CD4-positive, alpha-beta T cell (primary cell): ENCODE measurements around the gene ISCA2. TPM values are rescaled to one million over a fixed set of nuclear protein-coding genes. Genes with fewer than 3 reads are reported as not detected.

Source experiments
- ATAC-seq: fragments of 200-7000 bp; cut with Tn5 transposase; one replicate; pipeline ENCODE4 v1.10.0; 2022; ENCODE audit warnings: mild to moderate bottlenecking; ENCODE audit not compliant: poor library complexity
- CTCF ChIA-PET: fragments of 350-600 bp; sonication (Branson Sonifier 250); formaldehyde crosslinking; loops from one replicate; lab custom pipeline; 2021; ENCODE audit warnings: antibody characterized with exemption, inconsistent platforms; lab: Charles Lee
- POLR2A ChIA-PET: fragments of 350-600 bp; sonication (Branson Sonifier 250); formaldehyde crosslinking; loops from one replicate; lab custom pipeline; 2021; ENCODE audit warnings: antibody characterized with exemption, inconsistent platforms; lab: Charles Lee
- DNase-seq, 14 experiments: peaks; one replicate each; pipeline ENCODE4 v3.0.0-alpha.2; 2013 to 2020; ENCODE audit warnings: mixed read lengths in 2 of 14
- H3K27ac ChIP-seq, 2 donors: one replicate each; pipeline versions ENCODE4 v1.5.1 to v1.7.0; 2013; ENCODE audit warnings: low read length in 2 of 2, low read depth in 1 of 2, mild to moderate bottlenecking in 1 of 2
- H3K27me3 ChIP-seq, 2 experiments: 1 replicate in 1 of 2; 2 replicates in 1 of 2; pipeline versions ENCODE4 v1.6.1 to v1.7.0; 2013; ENCODE audit warnings: low read length in 2 of 2, control low read depth in 1 of 2, mild to moderate bottlenecking in 1 of 2, moderate library complexity in 1 of 2; ENCODE audit not compliant: insufficient read depth in 2 of 2, control insufficient read depth in 1 of 2
- H3K36me3 ChIP-seq: one replicate; pipeline ENCODE4 v1.6.1; 2013; ENCODE audit warnings: low read length, control low read depth; ENCODE audit not compliant: insufficient read depth
- H3K4me1 ChIP-seq: one replicate; pipeline ENCODE4 v1.6.1; 2013; ENCODE audit warnings: low read length, control low read depth; ENCODE audit not compliant: insufficient read depth
- H3K4me3 ChIP-seq: one replicate; pipeline ENCODE4 v1.5.1; 2013; ENCODE audit warnings: mild to moderate bottlenecking, low read length, moderate library complexity
- H3K9me3 ChIP-seq, 2 experiments: 1 replicate in 1 of 2; 2 replicates in 1 of 2; pipeline versions ENCODE4 v1.6.1 to v1.7.0; 2013; ENCODE audit warnings: low read length in 2 of 2, mild to moderate bottlenecking in 2 of 2, control low read depth in 1 of 2, moderate library complexity in 1 of 2; ENCODE audit not compliant: control insufficient read depth in 1 of 2, insufficient read depth in 1 of 2
- H3K27ac Mint-ChIP-seq: one replicate; pipeline ENCODE4 v1.8.0; 2020; ENCODE audit warnings: mixed read lengths
- H3K27me3 Mint-ChIP-seq: one replicate; pipeline ENCODE4 v1.8.0; 2021; ENCODE audit warnings: mixed read lengths
- H3K36me3 Mint-ChIP-seq: one replicate; pipeline ENCODE4 v1.8.0; 2021; ENCODE audit warnings: low read depth, mixed read lengths
- H3K4me1 Mint-ChIP-seq: one replicate; pipeline ENCODE4 v1.8.0; 2021; ENCODE audit warnings: low read depth, mixed read lengths
- H3K4me3 Mint-ChIP-seq: one replicate; pipeline ENCODE4 v1.8.0; 2020; ENCODE audit warnings: mild to moderate bottlenecking, mixed read lengths
- H3K9me3 Mint-ChIP-seq: one replicate; pipeline ENCODE4 v1.8.0; 2020; ENCODE audit warnings: mixed read lengths
- intact Hi-C, 2 experiments: fragments of 100-400 bp; cut with DNase I in 1 of 2; cut with micrococcal nuclease in 1 of 2; formaldehyde crosslinking; loops; one replicate each; pipeline versions ENCODE4 v1.15.1 to v1.9.0; 2023 to 2025; cut with DNase I, micrococcal nuclease
- total RNA-seq, 174 experiments: library from RNA in 2 of 174; stranded (reverse) in 2 of 174; gene quantifications; one replicate each; pipeline ENCODE4 v1.2.3 and lab custom pipeline; 2021 to 2026
- TF ChIP-seq, protein P1 (sequence below): fragments of 200-600 bp; IDR thresholded peaks from one replicate; pipeline ENCODE4 v1.8.0; 2022; ENCODE audit warnings: antibody characterized with exemption, mild to moderate bottlenecking

The ISCA2 gene
- total RNA-seq, 2 experiments from 2014 or later: 22.5 to 23.7 TPM

DNA sequence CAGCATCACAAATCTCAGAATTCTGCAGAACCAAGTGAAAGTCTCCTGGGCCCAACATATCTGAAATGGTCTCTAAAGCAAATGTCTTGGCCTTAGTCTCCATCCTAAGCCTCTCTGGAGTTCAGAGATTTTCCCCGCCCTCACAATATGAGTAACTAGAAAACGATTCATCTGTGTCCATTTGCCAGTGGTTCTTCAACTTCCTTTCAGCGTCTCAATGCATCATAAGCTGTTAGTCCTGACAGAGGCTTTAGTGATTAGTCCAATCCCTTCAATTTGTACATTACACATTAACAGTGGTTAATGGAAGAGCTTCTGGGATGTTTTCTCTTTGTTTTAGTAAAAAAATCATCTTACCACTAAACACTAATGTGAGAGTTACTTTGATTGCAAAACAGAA, 17.9 kb upstream of the ISCA2 start:
- CTCF ChIA-PET: no interaction called here
- no peaks in the 10 kb centered on the region for H3K27me3 Mint-ChIP-seq

DNA sequence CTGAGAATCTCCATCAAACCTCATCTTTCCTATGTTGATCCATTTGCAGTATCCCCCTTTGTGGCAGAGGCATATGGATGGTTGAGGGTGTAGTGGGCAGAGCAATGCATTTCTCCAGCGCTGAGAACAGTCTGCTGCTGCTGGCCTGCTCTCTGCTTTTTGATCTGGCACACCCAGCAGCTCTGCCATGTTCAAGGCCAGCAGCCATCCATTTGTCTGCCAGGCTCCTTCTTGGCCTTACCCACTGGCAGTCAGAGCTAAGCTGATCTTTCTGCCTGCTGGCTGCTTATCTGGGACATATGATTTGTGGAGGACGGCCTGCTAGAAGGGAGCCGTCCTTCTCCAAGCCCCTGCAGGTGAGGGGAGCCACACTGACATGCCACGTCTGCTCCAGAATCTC, 17.5 kb upstream of the ISCA2 start:
- Mint-ChIP-seq H3K4me1 (no peaks in the 10 kb centered on the region), H3K9me3 (no peaks in the 10 kb centered on the region), H3K27ac (no peak overlapping the region), H3K4me3 (no peak overlapping the region), H3K27me3 (no peaks in the 10 kb centered on the region), H3K36me3 (peaks cover 43% of the 10 kb centered on the region)
- intact Hi-C loops: no loop called here
- Histone ChIP-seq H3K27me3 (no peaks in the 10 kb centered on the region), H3K4me3 (no peak overlapping the region), H3K4me1 (no peaks in the 10 kb centered on the region), H3K9me3 (no peaks in the 10 kb centered on the region), H3K36me3 (peaks cover 20% of the 10 kb centered on the region), H3K27ac (no peak overlapping the region)
- CTCF ChIA-PET: no interaction called here
- TF ChIP-seq, protein P1, sequence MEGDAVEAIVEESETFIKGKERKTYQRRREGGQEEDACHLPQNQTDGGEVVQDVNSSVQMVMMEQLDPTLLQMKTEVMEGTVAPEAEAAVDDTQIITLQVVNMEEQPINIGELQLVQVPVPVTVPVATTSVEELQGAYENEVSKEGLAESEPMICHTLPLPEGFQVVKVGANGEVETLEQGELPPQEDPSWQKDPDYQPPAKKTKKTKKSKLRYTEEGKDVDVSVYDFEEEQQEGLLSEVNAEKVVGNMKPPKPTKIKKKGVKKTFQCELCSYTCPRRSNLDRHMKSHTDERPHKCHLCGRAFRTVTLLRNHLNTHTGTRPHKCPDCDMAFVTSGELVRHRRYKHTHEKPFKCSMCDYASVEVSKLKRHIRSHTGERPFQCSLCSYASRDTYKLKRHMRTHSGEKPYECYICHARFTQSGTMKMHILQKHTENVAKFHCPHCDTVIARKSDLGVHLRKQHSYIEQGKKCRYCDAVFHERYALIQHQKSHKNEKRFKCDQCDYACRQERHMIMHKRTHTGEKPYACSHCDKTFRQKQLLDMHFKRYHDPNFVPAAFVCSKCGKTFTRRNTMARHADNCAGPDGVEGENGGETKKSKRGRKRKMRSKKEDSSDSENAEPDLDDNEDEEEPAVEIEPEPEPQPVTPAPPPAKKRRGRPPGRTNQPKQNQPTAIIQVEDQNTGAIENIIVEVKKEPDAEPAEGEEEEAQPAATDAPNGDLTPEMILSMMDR: no peak
- POLR2A ChIA-PET: no interaction called here
- ATAC-seq: no peak
- DNase-seq: no peak

More for the DNA sequence above, 17.9 kb upstream of the ISCA2 start:
- POLR2A ChIA-PET: no interaction called here
- TF ChIP-seq, protein P1: no peak
- ATAC-seq (no peak), DNase-seq (no peak)
- H3K4me1 ChIP-seq: no peaks in the 10 kb centered on the region
- Mint-ChIP-seq H3K9me3 (no peaks in the 10 kb centered on the region), H3K36me3 (peaks cover 39% of the 10 kb centered on the region), H3K4me3 (no peak overlapping the region), H3K4me1 (no peaks in the 10 kb centered on the region), H3K27ac (no peak overlapping the region)
- H3K4me3 ChIP-seq: no peak overlapping the region
- H3K27me3 ChIP-seq: no peaks in the 10 kb centered on the region
- H3K36me3 ChIP-seq: peaks cover 16% of the 10 kb centered on the region
- intact Hi-C loops: no loop called here
- H3K27ac ChIP-seq: no peak overlapping the region
- H3K9me3 ChIP-seq: no peaks in the 10 kb centered on the region

DNA sequence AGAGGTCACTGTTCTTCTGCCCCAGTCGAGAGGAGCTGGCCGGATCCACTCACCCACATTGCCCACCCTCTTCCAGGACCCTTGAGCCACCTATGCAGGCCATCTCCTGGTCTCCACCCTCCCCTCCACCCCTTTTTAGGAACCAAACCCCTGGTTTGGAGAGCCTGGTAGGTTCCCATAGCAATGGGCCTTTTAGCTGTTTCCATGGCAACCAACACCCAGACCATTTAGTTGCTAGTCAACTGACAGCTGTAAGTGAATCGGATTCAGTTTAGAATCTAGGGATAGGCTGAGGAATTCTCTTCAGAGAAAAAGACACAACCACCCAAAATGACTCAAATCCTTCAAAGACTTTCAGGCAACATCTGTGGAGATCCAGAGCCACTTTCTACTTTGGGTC, 17.0 kb upstream of the ISCA2 start:
- no peaks in the 10 kb centered on the region for H3K4me1 Mint-ChIP-seq
- ChIA-PET POLR2A (no interaction called here), CTCF (no interaction called here)
- no peak overlapping the region for H3K4me3 Mint-ChIP-seq
- H3K9me3 Mint-ChIP-seq: no peaks in the 10 kb centered on the region
- Histone ChIP-seq H3K27me3 (no peaks in the 10 kb centered on the region), H3K27ac (no peak overlapping the region), H3K9me3 (no peaks in the 10 kb centered on the region), H3K36me3 (peaks cover 23% of the 10 kb centered on the region), H3K4me3 (no peak overlapping the region), H3K4me1 (no peaks in the 10 kb centered on the region)
- TF ChIP-seq, protein P1: no peak
- peaks cover 48% of the 10 kb centered on the region for H3K36me3 Mint-ChIP-seq
- ATAC-seq (no peak), DNase-seq (no peak)
- intact Hi-C loops: no loop called here
- no peaks in the 10 kb centered on the region for H3K27me3 Mint-ChIP-seq
- no peak overlapping the region for H3K27ac Mint-ChIP-seq
